Sigmoid colon (tissue), 7 donors: ENCODE results near the gene CDC73. TPM values are rescaled to one million over a fixed set of nuclear protein-coding genes. Genes with fewer than 3 reads are reported as not detected.
"Not testable (repeated sequence)": the region's sequence is repeated elsewhere in the genome, so short reads cannot be mapped to it uniquely, and the experiment has no call there.

Experiments used
- DNase-seq: peaks from one replicate; pipeline ENCODE4 v3.0.0-alpha.2; 2019
- H3K27ac ChIP-seq, 4 donors: fragments of 200-600 bp; sonication (generic); one replicate each; pipeline ENCODE4 v1.5.1; 2016 to 2019; ENCODE audit warnings: mild to moderate bottlenecking in 1 of 4
- H3K27me3 ChIP-seq, 3 donors: fragments of 200-600 bp; sonication (generic); one replicate each; pipeline ENCODE4 v1.5.1; 2019; ENCODE audit warnings: mild to moderate bottlenecking in 1 of 3
- H3K36me3 ChIP-seq, 4 donors: fragments of 200-600 bp; sonication (generic); one replicate each; pipeline ENCODE4 v1.5.1; 2016 to 2019
- H3K4me1 ChIP-seq, 4 donors: fragments of 200-600 bp; sonication (generic); one replicate each; pipeline ENCODE4 v1.5.1; 2017 to 2019
- H3K4me3 ChIP-seq, 4 donors: fragments of 200-600 bp; sonication (generic); one replicate each; pipeline ENCODE4 v1.5.1; 2017 to 2019; ENCODE audit warnings: mild to moderate bottlenecking in 2 of 4, moderate library complexity in 1 of 4
- H3K9me3 ChIP-seq, 4 donors: fragments of 200-600 bp in 3 of 4; sonication (generic) in 3 of 4; one replicate each; pipeline versions ENCODE4 v1.5.1 to v1.6.1; 2013 to 2019
- CTCF ChIP-seq, 4 experiments: fragments of 450-650 bp in 3 of 4; fragments of 200-600 bp in 1 of 4; IDR thresholded peaks; one replicate each; pipeline ENCODE4 v1.5.1; 2016 to 2019; ENCODE audit warnings: antibody characterized with exemption in 4 of 4, mild to moderate bottlenecking in 3 of 4, moderate library complexity in 2 of 4
- EP300 ChIP-seq, 4 donors: sonication (generic); formaldehyde crosslinking; IDR thresholded peaks; one replicate each; pipeline ENCODE4 v1.6.1; 2017; ENCODE audit warnings: antibody characterized with exemption in 4 of 4
- POLR2A ChIP-seq, 2 donors: fragments of 450-650 bp; IDR thresholded peaks; one replicate each; pipeline ENCODE4 v1.6.1; 2016; ENCODE audit warnings: antibody characterized with exemption in 2 of 2, mild to moderate bottlenecking in 2 of 2, moderate library complexity in 2 of 2
- POLR2AphosphoS5 ChIP-seq, 4 donors: sonication (generic); formaldehyde crosslinking; IDR thresholded peaks; one replicate each; pipeline ENCODE4 v1.6.1; 2017; ENCODE audit warnings: antibody characterized with exemption in 4 of 4
- WGBS, 2 donors: extraction: QIAGEN DNeasy Blood & Tissue Kit; methylation state at CpG; one replicate each; pipeline ENCODE4 v1.1.7; 2013; 5-methylcytosine and 5-hydroxymethylcytosine counted together
- intact Hi-C: fragments of 100-400 bp; cut with DNase I; formaldehyde crosslinking; loops from one replicate; pipeline ENCODE4 v1.15.1; 2023
- polyA plus RNA-seq, 3 donors: library from polyadenylated mRNA; stranded (reverse); fragments of 200-250 nt; gene quantifications; one replicate each; pipeline ENCODE4 v1.2.3, GENCODE V29; 2013
- total RNA-seq, 4 donors: library from RNA; depleted of rRNA; stranded (reverse); fragments of >200 nt; gene quantifications; one replicate each; pipeline ENCODE4 v1.1.0, GENCODE V29; 2016
- donor health status: healthy with polysubstance abuse.
- donor health status: Bipolar disorder and iron deficiency.
- donor health status: healthy.

The CDC73 gene
- total and polyA plus RNA-seq, 7 donors: 13.2 to 72.4 (median 45.7) TPM

GRCh38 chr1:193281894-193282293 lies 160.1 kb downstream of the CDC73 start:
- H3K27me3 ChIP-seq: no peaks in the 10 kb centered on the region
- no peak for TF ChIP-seq CTCF (IDR thresholded peaks at IDR 0.05)
- TF ChIP-seq EP300 (IDR thresholded peaks at IDR 0.05): no peak
- TF ChIP-seq POLR2AphosphoS5 (IDR thresholded peaks at IDR 0.05): no peak
- no peak for TF ChIP-seq POLR2A (IDR thresholded peaks at IDR 0.05)
- no peak for DNase-seq
- no peaks in the 10 kb centered on the region for H3K36me3 ChIP-seq
- 88 to 100% methylated on average over 1 of the region's 1 CpG for WGBS, 2 donors
- no peak overlapping the region for H3K4me3 ChIP-seq
- H3K9me3 ChIP-seq: no peaks in the 10 kb centered on the region
- H3K4me1 ChIP-seq: no peaks in the 10 kb centered on the region
- intact Hi-C loops: no loop called here
- H3K27ac ChIP-seq: no peak overlapping the region

- H3K9me3 ChIP-seq: no peaks in the 10 kb centered on the region
- H3K36me3 ChIP-seq: no peaks in the 10 kb centered on the region
- no peak overlapping the region for H3K4me3 ChIP-seq
- no peak for DNase-seq
- 87 to 96% methylated on average over 1 of the region's 1 CpG for WGBS, 2 donors
- no peaks in the 10 kb centered on the region for H3K4me1 ChIP-seq
- no peak overlapping the region for H3K27ac ChIP-seq
- no peaks in the 10 kb centered on the region for H3K27me3 ChIP-seq
- intact Hi-C loops: no loop called here
- TF ChIP-seq CTCF (IDR thresholded peaks at IDR 0.05) (no peak), POLR2AphosphoS5 (IDR thresholded peaks at IDR 0.05) (no peak), EP300 (IDR thresholded peaks at IDR 0.05) (no peak), POLR2A (IDR thresholded peaks at IDR 0.05) (no peak)
Measured at GRCh38 chr1:193283016-193283415, 161.2 kb downstream of the CDC73 start.

- DNase-seq: no peak
- no peak overlapping the region for H3K4me3 ChIP-seq
- no peaks in the 10 kb centered on the region for H3K4me1 ChIP-seq
- intact Hi-C loops: no loop called here
- H3K9me3 ChIP-seq: no peaks in the 10 kb centered on the region
- no peaks in the 10 kb centered on the region for H3K27me3 ChIP-seq
- TF ChIP-seq EP300 (IDR thresholded peaks at IDR 0.05) (no peak), CTCF (IDR thresholded peaks at IDR 0.05) (no peak), POLR2AphosphoS5 (IDR thresholded peaks at IDR 0.05) (no peak), POLR2A (IDR thresholded peaks at IDR 0.05) (no peak)
- no peak overlapping the region for H3K27ac ChIP-seq
- no peaks in the 10 kb centered on the region for H3K36me3 ChIP-seq
Measured at GRCh38 chr1:193284219-193284618, 162.4 kb downstream of the CDC73 start.

- Histone ChIP-seq H3K36me3 (no peaks in the 10 kb centered on the region), H3K9me3 (no peaks in the 10 kb centered on the region), H3K27me3 (no peaks in the 10 kb centered on the region), H3K27ac (no peak overlapping the region), H3K4me1 (no peaks in the 10 kb centered on the region), H3K4me3 (no peak overlapping the region)
- DNase-seq: no peak
- intact Hi-C loops: no loop called here
- TF ChIP-seq POLR2AphosphoS5 (IDR thresholded peaks at IDR 0.05): no peak
- TF ChIP-seq EP300 (IDR thresholded peaks at IDR 0.05): no peak
- no peak for TF ChIP-seq POLR2A (IDR thresholded peaks at IDR 0.05)
- TF ChIP-seq CTCF (IDR thresholded peaks at IDR 0.05): no peak
Measured at GRCh38 chr1:193285641-193286040, 163.8 kb downstream of the CDC73 start.

- not testable (repeated sequence) for DNase-seq
Measured at GRCh38 chr1:193288548-193289080, 166.8 kb downstream of the CDC73 start.

More at GRCh38 chr1:193288548-193289080, 166.8 kb downstream of the CDC73 start:
- H3K4me3 ChIP-seq, H3K4me1 ChIP-seq, H3K9me3 ChIP-seq, H3K27ac ChIP-seq, H3K27me3 ChIP-seq, intact Hi-C loops, H3K36me3 ChIP-seq: not testable (repeated sequence)
- WGBS, 2 donors: 90% methylated on average over 2 of the region's 2 CpGs
